ENCODE data around the gene DGKD. TPM values are rescaled to one million over a fixed set of nuclear protein-coding genes. Genes with fewer than 3 reads are reported as not detected.
A peak's percentile ranks its signal among the peaks of the same experiment; 100 is the strongest.
"Not testable (repeated sequence)": the region's sequence is repeated elsewhere in the genome, so short reads cannot be mapped to it uniquely, and the experiment has no call there.

The DGKD gene
- total RNA-seq, 1 experiment from 2014 or later: 195 TPM

GRCh38 chr2:233384811-233385488 is 30.7 kb downstream of the DGKD start:
- no peak for DNase-seq (ENCODE audit: extremely low read depth, low read depth)

- no peak for DNase-seq (ENCODE audit: extremely low read depth, low read depth)
Measured at GRCh38 chr2:233385489-233386044, 31.3 kb downstream of the DGKD start.

GRCh38 chr2:233386382-233387041 is 32.2 kb downstream of the DGKD start:
- DNase-seq (ENCODE audit: extremely low read depth, low read depth): peak; percentile 96

GRCh38 chr2:233387225-233387624 is 32.9 kb downstream of the DGKD start:
- peak; percentile 94 for DNase-seq (ENCODE audit: extremely low read depth, low read depth)

GRCh38 chr2:233387667-233388528 is 33.6 kb downstream of the DGKD start:
- DNase-seq (ENCODE audit: extremely low read depth, low read depth): peak; percentile 99

GRCh38 chr2:233389601-233390125 is 35.4 kb downstream of the DGKD start:
- no peak for DNase-seq (ENCODE audit: extremely low read depth, low read depth)

- no peak for DNase-seq (ENCODE audit: extremely low read depth, low read depth)
Measured at GRCh38 chr2:233395687-233396086, 41.4 kb downstream of the DGKD start.

- DNase-seq (ENCODE audit: extremely low read depth, low read depth): not testable (repeated sequence)
Measured at GRCh38 chr2:233396726-233397665, 42.7 kb downstream of the DGKD start.

GRCh38 chr2:233399306-233400225 is 45.3 kb downstream of the DGKD start:
- no peak for DNase-seq (ENCODE audit: extremely low read depth, low read depth)

GRCh38 chr2:233400341-233400740 is 46.0 kb downstream of the DGKD start:
- no peak for DNase-seq (ENCODE audit: extremely low read depth, low read depth)

- no peak for DNase-seq (ENCODE audit: extremely low read depth, low read depth)
Measured at GRCh38 chr2:233400961-233401360, 46.7 kb downstream of the DGKD start.

- no peak for DNase-seq (ENCODE audit: extremely low read depth, low read depth)
Measured at GRCh38 chr2:233402346-233402745, 48.1 kb downstream of the DGKD start.

GRCh38 chr2:233402789-233403188 is 48.5 kb downstream of the DGKD start:
- no peak for DNase-seq (ENCODE audit: extremely low read depth, low read depth)

GRCh38 chr2:233404222-233404621 is 49.9 kb downstream of the DGKD start:
- peak; percentile 46 for DNase-seq (ENCODE audit: extremely low read depth, low read depth)

GRCh38 chr2:233406865-233407264 is 52.6 kb downstream of the DGKD start:
- DNase-seq (ENCODE audit: extremely low read depth, low read depth): no peak

GRCh38 chr2:233407771-233408181 is 53.5 kb downstream of the DGKD start:
- no peak for DNase-seq (ENCODE audit: extremely low read depth, low read depth)

- DNase-seq (ENCODE audit: extremely low read depth, low read depth): no peak
Measured at GRCh38 chr2:233408366-233409285, 54.3 kb downstream of the DGKD start.
